Fibroblast of lung (primary cell): ENCODE results near the gene COPB2.

ENCODE experiments used
- CTCF ChIP-seq, 2 donors: IDR thresholded peaks in 1 of 2; conservative IDR thresholded peaks in 1 of 2; 1 replicate in 1 of 2; 2 replicates in 1 of 2; pipeline ENCODE4 v1.5.1; 2011 to 2012; ENCODE audit warnings: low read length in 2 of 2, control low read depth in 1 of 2, inconsistent platforms in 1 of 2, low read depth in 1 of 2, mild to moderate bottlenecking in 1 of 2
- EZH2 ChIP-seq: IDR thresholded peaks from 2 replicates; pipeline ENCODE4 v1.5.1; 2012; ENCODE audit warnings: low read length, control low read depth, mild to moderate bottlenecking; ENCODE audit errors: missing control alignments

GRCh38 chr3:139388821-139389551 lies 461 bp downstream of the COPB2 start:
- no peak for TF ChIP-seq CTCF (conservative IDR thresholded peaks at IDR 0.05 in 1 of 2, IDR thresholded peaks at IDR 0.05 in 1 of 2; ENCODE audit: low read depth in 1 of 2, low read length in 2 of 2)
- TF ChIP-seq EZH2: no peak
